Cortex of kidney (tissue), 1 donor: ENCODE data around the gene NPHP4.
"Not testable (repeated sequence)": the region's sequence is repeated elsewhere in the genome, so short reads cannot be mapped to it uniquely, and the experiment has no call there.

Experiments
- DNase-seq: peaks from one replicate; lab custom pipeline; 2025; lab: John Stamatoyannopoulos, UW

Gene NPHP4

GRCh38 chr1:5911871-5912271 lies 80.4 kb downstream of the NPHP4 start:
- DNase-seq: no peak

DNA sequence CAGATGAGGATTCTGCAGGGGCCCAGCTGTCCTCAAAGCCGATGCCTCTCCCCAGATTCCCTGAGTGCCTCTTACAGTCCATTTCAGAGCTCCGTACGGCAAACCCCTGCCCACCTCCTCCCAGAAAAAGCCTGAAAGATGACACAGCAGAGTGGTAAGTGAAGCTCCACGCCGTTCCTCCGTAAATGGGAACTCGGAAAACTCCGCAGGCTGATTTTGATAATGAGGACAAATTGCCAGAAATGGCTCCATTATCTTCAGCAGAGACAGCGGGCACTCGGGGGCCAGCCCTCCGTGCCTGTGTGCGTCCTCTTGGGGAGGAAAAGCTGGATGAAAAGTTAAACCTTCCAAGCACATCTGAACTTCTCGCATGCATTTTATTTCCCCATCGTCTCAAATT lies 81.1 kb downstream of the NPHP4 start:
- no peak for DNase-seq

- no peak for DNase-seq
These were observed 81.6 kb downstream of the NPHP4 start for GRCh38 chr1:5910666-5911065.

GRCh38 chr1:5910276-5910620 lies 82.0 kb downstream of the NPHP4 start:
- no peak for DNase-seq

DNA sequence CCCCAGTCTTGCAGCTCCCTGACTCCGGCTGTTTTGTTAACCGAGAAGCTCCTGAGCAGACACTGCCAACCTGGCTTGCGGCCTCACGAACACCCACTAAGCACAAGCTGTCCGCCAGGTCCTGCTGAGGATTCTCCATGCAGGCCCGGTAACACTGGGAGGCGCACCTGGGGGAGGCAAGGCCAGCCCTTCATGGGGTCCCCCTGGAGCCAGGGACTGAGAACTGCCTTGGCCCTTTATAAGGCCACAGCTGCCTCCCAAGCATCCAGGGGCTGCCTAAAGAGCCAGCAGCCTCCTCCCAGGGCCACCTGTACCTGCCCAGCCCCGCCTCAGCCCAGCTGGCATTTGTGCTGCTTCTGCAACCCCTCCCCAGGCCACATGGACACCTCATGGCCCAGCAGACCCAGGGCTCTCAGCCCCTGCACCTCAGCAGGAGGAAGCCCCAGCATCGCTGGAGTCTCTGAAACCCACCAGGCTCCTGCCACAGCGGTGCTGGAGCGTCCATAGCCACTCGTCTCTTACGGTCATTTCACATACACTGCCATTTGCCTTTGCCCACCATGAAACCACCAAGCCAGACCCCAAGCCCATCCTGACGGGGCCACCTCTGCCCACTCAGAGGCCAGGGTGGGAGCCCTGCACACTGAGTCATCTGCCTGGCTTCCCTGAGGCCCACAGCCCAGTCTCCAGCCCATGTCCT lies 82.5 kb downstream of the NPHP4 start:
- no peak for DNase-seq

DNA sequence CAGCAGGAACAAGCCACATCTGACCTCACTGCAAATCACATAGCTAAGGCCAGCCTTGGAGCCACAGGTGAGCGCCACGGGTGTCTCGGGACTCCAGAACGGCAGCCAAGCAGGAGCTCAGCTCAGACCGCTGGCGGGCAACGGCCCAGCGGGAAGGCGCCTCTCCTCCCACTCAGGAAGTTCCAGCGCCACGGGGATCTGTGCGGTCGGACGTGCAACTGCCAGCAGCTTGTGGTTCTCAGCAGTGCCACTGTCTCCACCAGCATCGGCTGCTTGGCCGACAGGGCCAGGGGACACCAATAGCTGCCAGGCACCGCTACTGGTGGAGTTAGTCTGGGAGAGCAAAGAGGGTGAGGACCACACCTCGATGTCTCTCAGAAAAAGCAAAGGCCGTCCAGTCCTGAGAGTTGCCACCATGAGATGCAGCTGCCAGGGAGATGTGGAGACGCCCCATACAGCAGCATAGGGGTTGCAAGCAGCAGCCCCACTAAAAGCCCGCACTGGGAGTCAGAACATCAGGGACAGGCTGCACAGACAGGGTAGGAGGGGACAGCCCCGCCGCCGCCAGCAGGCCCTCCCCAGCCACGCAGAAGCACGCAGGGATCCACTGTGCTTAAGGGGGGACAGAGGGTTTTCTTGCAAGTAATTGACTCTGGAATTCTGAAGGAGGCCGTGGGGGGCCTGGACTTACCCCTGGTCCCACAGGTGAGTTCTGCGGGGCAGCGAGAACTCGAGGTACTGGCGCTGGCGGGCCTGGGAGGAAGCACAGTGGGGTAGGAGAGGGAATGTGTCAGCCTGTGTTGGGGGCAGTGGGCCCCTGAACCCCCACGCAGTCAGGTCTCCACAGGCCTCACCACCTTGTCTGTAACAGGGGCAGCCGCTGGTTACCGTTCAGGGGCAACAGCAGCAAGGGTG lies 83.5 kb downstream of the NPHP4 start:
- DNase-seq: no peak

- no peak for DNase-seq
These were observed 84.3 kb downstream of the NPHP4 start for GRCh38 chr1:5907966-5908365.

GRCh38 chr1:5907386-5907785 lies 84.8 kb downstream of the NPHP4 start:
- no peak for DNase-seq

- no peak for DNase-seq
These were observed 85.3 kb downstream of the NPHP4 start for GRCh38 chr1:5906966-5907365.

GRCh38 chr1:5906116-5906515 lies 86.1 kb downstream of the NPHP4 start:
- DNase-seq: no peak

DNA sequence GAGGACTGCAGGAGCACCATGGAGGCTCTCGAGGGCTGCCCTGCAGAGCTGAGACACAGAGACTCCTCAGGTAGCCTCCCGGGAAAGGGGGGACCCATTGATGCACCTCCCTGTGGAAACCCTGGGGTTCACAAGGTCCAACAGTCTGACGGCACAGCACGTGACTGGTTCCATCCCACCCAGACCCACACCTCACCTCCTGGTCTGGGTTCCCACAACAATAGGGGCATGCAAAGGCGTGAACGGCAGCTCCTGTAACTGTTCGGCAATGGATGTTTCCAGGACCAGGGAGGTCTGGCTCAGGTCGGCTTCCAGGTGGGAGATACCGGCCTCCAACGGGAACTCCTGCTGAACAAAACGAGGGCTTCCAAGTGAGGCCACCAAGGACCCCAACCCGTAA lies 86.8 kb downstream of the NPHP4 start:
- DNase-seq: no peak

- no peak for DNase-seq
These were observed 87.7 kb downstream of the NPHP4 start for GRCh38 chr1:5904551-5904950.

DNA sequence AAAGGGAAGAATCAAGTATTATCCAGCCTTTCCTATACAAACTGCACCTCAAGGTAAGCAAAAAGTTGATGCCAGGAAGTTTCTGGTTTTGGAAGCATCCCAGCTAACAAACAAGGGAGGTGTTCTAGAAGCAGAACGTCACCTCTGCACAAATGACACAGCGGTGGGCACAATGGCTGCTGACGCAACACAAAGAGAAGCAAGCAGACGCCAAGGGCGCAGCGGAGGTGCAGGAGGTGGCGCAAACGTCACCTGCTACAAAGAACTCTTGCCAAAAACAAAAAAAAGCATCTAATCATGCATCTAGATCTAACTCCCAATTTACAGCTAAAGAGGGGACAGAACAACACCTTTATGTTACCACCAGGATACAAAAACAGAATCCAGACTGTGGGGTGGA lies 88.5 kb downstream of the NPHP4 start:
- no peak for DNase-seq

DNA sequence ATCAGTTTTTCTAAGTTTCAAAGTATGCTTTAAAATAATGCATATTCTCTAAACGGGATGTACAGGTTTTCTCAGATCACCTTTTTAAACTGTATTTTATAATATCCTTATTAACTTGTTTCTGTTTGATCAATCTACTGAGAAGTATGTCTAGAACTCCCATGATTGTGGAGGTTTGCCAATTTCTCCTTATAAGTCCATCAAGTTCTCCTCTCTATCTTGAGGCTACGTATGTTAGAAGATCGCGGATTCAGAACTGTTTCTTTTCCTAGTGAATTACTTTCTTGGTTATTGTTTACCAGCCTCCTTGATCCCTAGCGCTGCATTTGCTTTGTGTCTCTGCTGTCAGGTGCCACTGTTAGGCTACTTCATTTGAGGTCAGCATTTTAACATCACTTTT lies 89.2 kb downstream of the NPHP4 start:
- DNase-seq: no peak

DNA sequence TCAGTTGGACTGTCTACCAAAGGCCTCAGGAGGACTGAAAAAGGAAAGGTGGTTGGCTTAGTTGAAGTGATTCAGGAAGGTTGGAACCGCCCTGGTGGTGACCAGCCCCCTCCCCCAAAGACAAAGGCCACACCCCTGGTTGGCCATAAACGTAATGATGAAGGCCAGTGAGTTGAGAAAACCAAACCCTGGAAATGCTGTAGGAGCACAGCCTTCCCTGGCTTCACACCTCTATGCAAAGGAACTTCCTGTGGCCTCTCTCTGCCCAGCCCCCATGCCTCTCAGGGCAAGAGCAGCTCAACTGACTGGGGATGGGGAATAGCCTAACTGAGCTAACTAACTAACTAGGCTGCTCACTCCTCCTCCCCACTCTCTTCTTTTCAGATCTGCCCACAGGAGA lies 90.4 kb downstream of the NPHP4 start:
- no peak for DNase-seq

- DNase-seq: no peak
These were observed 91.1 kb downstream of the NPHP4 start for GRCh38 chr1:5901150-5901549.

GRCh38 chr1:5898266-5898665 lies 94.0 kb downstream of the NPHP4 start:
- DNase-seq: no peak

DNA sequence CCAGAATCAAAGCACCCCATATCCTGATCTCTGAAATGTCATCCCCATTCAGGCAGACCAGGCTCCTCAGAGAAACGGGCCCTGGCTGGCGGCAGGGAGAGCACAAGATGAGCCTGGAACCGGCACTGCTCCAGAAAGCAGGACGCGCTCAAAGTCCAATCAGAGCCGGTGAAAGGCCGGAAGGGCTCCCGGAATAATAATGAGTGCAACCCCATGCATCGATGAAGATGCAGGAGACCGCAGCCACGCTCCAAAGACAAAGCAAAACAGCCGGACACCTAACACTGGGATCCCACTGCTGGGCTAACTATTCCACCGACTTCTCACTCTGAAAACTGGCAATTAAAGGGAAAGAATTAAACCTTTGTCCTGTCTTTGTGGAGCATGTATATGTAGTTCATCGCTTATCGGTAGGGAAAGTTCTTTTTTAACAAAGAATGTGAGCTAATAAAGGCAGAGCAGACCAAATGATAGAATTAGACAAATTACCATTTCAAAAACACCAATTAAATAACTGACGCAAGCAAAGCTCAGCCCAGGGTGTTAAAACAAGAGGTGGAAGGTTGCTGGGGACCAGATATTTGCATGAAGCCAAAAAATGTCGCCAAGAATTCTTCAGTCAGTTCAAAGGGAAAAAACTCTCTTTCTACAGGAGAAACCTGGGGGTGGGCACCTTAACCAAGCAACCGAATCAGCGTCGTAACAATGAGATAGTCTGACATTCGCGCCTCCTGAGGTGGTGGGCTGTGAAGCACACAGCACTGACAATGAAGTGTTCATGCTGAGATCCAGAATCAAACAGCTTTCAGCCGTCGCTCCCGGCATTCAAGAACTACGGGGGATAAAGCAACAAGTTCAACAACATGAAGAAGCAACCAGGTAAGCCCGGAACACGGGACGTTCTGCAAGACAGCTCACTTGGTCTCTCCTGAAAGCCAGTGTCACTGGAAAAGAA lies 95.2 kb downstream of the NPHP4 start:
- no peak for DNase-seq

- no peak for DNase-seq
These were observed 96.5 kb downstream of the NPHP4 start for GRCh38 chr1:5895446-5896406.

DNA sequence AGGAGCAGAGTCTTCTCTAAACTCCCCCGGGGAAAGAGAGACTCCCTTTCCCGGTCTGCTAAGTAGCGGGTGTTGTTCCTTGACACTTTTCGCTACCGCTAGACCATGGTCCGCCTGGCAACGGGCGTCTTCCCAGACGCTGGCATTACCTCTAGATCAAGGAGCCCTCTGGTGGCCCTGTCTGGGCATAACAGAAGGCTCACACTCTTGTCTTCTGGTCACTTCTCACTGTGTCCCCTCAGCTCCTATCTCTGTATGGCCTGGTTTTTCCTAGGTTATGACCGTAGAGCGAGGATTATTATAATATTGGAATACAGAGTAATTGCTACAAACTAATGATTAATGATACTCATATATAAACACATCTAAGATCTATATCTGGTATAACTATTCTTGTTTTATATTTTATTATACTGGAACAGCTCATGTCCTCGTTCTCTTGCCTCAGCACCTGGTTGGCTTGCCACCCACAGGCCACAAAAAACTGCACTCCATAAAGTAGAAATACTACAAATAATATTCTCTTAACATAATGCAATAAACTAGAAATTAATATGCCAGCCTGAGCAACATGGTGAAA lies 98.4 kb downstream of the NPHP4 start:
- not testable (repeated sequence) for DNase-seq

DNA sequence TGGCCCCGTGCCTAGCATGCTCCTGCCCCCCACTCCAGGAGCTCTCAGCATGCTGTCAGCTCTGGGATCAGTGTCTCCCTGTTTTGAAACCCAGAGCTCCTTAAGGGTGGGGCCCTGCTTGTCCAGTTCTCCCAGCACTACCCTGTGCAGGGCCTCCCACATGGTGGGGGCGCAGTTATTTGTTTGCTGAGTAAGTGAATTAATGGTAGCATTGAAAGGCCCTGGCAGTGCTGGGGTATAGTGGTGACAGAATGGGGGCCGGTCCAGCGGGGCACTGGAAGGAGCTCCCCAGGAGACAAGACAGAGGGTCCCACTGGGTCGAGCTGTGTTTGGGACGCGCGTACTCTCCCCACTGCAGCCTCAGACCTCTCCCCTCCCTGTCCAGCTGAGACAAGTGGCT lies 99.9 kb downstream of the NPHP4 start:
- no peak for DNase-seq
